GM18909 (cell line): ENCODE data around the gene PHF13.
"Not testable (repeated sequence)": the region's sequence is repeated elsewhere in the genome, so short reads cannot be mapped to it uniquely, and the experiment has no call there.

Experiments
- ATAC-seq: cut with Tn5 transposase; IDR thresholded peaks from one replicate; pipeline ENCODE4 v1.9.1; 2021; ENCODE audit warnings: mild to moderate bottlenecking; ENCODE audit not compliant: unreplicated experiment, poor library complexity

The PHF13 gene

DNA sequence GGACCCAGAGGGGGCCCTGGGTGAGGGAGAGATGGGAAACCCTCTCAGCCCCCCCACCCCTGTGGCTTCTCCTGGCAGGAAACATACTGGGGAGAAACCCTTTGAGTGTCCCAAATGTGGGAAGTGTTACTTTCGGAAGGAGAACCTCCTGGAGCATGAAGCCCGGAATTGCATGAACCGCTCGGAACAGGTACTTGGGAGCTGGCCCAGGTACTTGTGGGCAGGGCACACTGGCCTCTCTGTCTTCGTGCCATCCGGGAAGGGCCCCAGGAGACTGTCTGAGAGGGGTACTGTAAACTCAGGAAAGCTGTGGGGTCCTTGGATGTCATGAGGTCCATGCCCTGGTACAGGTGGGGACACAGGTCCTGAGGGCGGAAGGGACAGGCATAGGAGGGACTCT is 27.7 kb upstream of the PHF13 start:
- no peak for ATAC-seq

DNA sequence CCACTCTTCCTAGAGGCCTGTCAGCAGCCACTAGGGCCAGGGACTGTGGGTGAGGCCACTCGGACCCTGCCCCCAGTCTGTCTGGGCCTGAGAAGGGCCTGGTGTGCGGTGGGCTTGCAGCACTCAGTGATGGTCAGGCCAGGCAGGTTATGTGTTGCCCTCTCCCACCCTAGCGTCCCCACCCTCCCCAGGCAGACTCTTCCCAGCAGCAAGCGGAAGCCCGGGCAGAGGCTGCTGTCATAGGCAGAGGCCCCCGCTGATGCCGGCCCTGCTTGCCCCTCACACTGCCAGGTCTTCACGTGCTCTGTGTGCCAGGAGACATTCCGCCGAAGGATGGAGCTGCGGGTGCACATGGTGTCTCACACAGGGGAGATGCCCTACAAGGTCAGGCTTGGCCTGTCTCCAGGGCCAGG is 27.1 kb upstream of the PHF13 start:
- ATAC-seq, result no peak

DNA sequence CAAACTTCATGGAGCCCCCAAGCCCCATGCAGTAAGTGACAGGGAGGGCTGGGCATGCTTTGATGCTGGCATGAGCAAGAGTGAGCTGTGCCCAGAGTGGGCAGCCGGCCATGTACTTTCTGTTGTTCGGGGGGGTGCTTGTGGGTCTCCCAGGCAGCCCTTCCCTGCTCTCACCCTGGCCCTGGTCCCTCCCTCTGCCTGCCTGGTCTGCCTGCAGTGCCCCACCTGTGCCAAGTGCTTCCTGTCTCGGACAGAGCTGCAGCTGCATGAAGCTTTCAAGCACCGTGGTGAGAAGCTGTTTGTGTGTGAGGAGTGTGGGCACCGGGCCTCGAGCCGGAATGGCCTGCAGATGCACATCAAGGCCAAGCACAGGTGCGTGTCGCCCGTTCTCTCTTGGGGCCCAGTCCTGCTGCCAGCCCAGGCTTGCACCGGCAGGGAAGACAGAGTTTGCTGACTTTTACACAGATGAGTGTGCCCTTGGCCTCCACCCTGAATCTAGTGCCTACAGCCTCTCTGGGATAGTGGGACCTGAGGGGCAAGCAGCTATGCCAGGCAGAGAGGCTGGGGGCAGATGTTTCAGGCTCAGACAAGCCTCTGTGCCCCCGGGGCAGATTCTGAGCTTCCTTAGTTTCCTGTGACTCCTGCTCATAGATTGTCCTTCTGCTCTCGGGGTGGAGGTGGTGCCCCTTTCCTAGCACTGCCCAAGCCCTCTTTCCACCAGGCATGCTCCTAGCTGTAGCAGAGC is 26.1 kb upstream of the PHF13 start:
- no peak for ATAC-seq

DNA sequence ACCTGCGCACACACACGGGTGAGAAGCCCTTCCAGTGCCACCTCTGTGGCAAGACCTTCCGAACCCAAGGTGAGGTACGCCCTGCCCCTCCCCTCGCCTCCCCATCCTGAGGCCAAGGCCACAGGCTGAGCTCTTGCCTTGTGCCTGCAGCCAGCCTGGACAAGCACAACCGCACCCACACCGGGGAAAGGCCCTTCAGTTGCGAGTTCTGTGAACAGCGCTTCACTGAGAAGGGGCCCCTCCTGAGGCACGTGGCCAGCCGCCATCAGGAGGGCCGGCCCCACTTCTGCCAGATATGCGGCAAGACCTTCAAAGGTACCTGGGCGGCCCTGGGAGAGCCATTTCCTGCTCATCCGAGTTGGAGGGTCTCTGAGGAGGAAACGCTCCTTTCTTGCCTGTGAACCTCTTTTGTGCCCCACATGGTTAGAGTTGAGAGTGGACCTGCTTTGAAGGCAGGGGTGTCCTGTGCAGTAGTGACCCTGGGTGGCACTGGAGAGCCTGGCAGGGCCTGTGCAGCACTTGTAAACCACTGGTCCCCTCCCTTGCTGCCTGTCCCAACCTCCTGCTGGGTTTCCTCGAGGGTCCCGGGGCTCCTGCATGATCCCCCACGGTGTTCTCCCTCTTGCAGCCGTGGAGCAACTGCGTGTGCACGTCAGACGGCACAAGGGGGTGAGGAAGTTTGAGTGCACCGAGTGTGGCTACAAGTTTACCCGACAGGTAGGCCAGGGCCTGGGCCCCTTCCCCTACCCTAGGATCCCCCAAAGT is 25.2 kb upstream of the PHF13 start:
- ATAC-seq, result no peak

DNA sequence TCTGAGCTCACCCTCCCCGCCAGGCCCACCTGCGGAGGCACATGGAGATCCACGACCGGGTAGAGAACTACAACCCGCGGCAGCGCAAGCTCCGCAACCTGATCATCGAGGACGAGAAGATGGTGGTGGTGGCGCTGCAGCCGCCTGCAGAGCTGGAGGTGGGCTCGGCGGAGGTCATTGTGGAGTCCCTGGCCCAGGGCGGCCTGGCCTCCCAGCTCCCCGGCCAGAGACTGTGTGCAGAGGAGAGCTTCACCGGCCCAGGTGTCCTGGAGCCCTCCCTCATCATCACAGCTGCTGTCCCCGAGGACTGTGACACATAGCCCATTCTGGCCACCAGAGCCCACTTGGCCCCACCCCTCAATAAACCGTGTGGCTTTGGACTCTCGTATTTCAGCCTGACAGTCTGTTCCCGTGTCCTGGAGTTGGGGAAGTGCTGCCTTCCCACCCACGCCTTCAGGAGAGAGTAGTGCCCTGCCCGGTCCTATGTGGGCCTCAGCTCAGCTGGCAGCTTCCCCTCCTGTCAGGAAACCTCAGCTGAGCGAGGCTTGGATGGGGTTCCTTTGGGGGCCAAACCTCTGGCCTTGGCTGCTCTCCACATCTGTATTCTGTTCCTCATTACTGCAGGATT is 24.5 kb upstream of the PHF13 start:
- no peak for ATAC-seq

DNA sequence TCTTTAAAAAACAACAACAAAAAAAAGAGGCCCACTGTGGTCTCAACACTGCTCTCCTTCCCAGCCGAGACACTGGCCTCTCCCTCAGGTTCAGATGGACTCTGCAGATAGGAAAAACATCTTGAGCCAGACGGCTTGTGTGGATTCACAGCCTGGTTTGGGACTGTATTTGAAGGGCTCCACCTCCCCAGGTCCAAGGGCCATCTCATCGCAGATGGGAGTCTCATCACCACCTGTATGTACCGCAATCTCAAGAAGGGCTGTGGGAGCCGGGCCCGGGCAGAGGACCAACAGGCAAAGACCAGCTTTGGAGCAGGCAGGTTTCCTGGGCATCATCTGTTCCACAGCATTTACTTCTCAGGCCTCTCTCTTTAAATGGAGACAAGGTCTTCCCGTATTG is 23.5 kb upstream of the PHF13 start:
- no peak for ATAC-seq

DNA sequence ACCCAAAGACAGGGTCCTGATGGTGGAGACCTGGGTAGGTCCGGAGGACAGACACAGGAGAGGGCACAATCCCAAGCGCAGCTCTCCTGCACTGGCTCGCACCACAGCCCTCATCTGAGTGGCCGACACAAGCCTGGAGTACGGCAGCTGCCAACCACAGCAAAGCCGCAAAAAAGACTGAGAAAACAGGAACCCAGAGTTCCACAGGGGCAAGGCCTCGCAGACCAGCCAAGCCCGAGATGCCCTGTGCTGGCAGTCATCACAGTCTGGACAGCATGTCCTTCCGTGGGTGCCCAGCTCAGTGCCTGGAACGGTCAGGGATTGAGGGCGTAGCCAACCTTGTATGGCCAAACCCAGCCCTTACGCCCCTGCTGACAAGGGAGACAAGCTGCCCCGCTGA is 22.3 kb upstream of the PHF13 start:
- ATAC-seq, result no peak

DNA sequence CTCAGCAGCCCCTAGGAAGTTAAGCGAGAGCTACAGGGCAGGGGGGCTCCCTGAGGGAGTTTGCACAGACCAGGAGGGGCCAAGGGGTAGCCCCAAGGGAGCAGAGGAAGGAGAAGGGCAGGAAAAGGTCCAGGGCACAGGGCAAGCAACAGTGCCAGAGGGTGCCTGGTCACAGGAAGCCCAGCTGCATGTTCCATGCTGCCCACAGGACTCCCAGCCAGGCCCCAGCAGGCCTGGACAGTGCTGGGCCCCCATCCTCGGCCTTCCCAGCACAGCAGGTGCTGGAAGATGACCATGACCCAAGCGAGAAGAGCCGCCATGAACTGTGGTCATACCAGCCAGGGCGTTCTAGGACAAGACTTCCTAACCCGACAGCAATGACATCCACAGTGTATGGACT is 21.9 kb upstream of the PHF13 start:
- no peak for ATAC-seq

DNA sequence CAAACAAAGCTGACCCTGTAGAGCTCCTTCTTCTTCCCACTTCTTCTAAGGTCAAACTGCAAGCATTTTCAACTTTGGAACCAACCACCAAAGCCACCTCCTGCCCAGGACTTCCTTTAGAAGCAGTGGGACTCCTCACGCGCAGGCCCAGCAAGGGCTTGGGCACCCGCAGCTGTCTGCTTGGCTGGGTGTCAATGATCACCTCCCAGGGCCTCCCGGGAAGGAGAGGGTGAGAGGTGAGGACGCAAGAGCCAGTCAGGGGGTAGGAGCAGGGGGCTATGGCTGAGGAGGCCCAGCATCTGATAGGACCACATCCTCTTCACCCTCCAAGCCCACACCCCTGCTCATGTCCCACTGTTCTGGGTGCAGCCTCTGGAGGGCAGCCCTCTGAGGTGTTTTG is 21.1 kb upstream of the PHF13 start:
- no peak for ATAC-seq

DNA sequence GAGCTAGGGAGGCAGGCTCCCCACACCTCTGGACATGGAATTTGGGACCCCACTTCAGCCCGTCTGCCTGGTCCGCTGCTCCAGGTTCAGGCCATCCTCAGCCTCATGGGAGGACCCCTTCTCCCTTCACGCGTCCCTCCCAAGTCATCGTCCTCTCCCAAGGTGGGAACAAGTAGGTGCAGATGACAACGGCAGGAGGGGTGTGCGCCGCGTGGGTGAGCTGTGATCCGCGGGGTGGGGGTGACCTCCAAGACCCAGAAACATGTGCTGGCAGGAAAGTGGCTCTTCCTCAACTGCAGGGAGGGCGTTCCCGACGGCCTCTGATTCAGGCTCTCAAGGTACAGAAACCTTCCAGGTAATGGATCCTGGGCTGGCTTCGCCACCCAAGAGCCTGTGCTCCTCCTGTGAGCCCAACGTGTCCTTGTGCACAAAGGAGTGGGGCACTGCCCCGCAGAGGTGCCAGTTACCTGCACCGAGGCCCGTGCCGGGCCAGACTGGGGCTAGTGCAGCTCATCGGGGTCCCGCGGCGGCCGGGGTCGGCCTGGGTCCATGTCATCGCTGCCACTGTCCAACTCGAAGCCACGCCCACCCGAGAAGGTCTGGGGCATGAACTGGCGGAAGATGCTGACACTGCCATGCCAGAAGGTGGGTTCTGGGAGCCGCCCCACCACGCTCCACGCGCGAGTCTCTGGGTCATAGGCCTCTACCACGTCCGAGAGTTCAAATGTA is 20.5 kb upstream of the PHF13 start:
- no peak for ATAC-seq

DNA sequence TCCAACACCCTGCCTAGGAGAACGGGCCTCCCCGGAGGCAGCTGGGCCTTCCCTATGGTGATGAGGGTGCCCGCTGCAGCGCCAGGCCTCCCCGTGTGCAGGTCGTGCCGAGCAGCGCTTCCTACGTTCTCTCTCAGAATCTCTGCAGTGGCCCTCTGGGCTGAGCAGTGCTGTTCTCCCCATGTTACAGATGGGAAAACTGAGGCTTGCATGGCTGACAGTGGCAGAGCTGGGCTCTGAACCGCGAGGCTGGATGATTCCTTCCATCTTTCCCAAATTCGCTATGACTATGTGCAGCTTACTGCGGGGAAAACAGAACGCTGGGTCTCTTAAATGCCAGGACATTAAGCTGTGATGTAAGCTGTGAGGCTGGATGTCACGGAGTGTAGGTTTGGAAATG is 19.7 kb upstream of the PHF13 start:
- no peak for ATAC-seq

DNA sequence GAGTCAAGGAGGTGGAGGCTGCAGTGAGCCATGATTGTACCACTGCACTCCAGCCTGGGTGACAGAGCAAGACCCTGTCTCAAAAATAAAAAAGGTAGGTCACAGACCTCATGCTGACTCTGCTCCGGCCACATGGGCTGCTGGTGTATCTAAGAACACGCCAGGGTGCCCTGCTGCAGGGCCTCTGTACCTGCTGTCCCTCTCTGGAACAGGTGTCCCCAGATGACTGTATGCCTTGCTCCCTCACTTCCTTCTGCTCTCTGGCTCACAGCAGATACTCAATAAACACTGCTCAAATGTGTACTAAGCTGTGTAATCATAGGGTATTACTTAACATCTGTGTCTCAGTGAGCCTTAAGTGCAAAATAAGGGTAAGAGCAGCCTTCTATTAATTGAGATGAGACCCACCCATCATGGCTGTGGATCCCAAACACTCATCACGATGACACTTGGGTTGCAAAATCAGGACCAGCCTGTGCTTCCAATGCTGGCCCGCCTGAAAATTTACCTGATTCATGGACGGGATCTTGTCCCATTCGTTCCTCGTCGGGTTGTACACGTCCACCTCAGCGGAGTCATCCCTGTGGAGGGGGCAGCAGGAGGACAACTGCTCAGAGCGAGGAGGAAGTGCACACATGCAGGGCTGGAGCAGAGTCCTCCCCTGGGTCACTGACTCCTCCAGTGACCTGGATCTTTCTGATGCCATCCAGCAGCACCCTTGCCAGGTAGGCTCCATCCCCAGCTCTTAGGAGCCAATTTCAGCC is 18.4 kb upstream of the PHF13 start:
- ATAC-seq, result no peak

DNA sequence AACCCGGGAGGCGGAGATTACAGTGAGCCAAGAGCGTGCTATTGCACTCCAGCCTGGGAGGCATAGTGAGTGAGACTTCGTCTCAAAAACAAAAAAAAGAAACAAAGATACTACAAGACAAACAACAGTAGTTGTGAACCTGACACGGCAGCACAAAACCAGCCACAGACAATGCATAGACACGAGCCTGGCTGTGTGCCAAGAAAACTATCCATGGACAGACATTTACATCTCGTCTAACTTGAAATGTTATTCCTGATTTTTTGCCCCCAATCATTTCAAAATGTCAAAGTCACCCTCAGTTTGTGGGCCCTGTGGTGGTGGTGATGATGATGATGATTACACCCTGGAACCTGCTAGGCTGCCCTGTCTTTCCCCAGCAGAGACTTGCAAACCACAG is 17.2 kb upstream of the PHF13 start:
- no peak for ATAC-seq

DNA sequence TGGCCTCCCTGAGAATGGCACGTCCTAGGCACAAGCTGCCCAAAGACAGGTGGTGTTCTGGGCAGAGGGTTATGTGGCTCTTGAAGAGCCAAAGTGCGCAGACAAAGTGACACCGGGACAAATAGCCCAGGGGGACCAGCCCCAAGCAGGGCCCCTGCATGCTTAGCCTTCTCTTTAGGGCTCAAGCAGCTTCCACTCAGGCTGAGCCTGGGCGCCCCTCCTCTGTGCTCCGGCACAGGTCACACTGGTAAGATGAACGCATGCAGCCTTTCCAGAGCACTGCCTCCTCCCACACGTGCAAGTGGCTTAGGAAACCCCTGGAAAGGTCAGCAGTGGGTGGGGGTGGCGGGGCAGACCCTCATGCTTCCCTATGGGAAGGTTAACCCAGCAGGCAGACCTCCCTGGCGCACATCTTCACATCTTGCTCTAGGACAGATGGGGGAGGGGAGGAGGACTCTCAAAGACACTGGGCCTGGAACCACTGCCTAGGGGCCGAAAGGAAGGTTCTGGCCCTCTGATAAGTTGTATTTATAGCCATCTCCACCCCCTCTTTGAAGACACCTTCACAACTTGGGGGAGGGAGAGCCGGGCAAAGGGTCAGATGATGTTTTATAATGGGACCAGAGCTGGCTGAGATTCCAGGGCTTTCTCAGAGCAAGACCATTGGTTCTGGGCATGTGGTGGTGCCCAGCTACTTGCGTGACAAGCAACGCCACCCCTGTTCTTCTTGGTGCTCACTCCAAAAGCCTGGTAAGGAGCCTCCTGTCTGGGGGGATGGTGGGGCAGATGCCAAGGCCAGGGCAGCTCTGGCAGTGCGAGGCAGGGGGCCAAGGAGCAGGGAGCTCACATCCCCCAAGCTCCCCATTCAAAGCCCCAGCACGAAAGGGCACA is 16.4 kb upstream of the PHF13 start:
- ATAC-seq, result no peak

DNA sequence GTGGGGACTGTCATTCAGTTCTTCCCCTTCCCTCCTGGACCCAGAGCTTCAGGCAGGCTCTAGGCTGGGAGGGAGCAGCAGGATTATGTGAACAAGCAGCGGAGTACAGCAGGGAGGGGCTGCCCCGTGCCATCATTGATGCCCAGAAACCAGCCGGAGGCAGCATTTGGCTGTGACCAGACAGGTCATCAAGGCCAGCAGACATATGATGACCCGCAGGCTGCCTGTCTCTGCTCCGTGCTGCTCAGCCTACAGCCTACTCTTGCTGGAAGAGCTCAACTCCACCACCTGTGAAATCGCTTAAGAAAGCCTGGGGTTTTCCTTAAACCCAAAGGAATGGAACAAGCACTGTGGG is 15.8 kb upstream of the PHF13 start:
- ATAC-seq, result no peak

DNA sequence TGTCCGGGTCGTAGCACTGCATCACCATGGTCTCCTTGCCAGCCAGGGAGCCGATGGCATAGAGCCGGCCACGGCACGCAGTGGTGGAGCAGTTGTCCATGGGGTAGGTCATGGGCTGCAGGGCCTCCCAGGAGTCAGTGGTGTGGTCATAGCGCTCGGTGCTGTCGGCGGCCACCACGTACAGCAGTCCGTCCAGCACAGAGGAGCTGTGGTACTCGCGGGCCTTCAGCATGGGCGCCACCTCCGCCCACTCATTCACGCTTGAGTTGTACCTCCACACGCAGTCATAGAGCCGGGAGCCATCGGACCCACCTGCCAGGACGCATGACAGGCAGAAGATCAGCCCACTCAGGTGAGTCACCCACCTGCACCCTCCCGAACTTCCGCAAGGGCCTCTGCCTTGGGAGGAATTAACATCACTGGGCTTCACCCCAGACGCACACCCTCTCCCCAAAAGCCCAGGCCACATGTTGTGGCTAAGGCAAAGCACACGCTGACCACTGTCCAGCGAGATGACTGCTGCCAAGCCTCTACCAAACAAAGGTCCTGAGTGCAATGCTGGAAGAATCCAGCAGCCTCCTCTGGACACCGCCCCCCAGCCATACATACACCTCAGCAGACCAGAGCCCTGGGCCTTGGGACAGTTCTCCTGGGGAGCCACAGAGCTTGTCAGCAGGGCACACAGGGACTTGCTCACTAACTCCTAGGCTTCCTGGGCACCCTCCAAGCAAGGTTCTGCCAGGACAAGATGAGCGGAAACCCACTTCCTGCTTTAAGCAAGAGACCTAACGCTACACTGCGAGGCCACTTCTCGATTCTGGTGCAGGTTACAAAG is 14.2 kb upstream of the PHF13 start:
- ATAC-seq, result no peak

DNA sequence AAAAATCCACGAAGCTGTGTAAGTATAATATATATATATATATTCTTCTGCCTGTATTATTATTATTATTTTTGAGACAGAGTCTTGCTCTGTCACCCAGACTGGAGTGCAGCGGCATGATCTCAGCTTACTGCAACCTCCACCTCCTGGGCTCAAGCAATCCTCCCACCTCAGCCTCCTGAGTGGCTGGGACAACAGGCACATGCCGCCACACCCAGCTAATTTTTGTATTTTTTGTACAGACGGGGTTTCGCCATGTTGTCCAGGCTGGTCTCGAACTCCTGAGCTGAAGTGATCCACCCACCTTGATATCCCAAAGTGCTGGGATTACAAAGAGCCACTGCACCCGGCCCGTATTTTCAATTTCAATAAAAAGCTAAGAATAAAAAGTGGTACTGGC is 13.5 kb upstream of the PHF13 start:
- not testable (repeated sequence) for ATAC-seq

DNA sequence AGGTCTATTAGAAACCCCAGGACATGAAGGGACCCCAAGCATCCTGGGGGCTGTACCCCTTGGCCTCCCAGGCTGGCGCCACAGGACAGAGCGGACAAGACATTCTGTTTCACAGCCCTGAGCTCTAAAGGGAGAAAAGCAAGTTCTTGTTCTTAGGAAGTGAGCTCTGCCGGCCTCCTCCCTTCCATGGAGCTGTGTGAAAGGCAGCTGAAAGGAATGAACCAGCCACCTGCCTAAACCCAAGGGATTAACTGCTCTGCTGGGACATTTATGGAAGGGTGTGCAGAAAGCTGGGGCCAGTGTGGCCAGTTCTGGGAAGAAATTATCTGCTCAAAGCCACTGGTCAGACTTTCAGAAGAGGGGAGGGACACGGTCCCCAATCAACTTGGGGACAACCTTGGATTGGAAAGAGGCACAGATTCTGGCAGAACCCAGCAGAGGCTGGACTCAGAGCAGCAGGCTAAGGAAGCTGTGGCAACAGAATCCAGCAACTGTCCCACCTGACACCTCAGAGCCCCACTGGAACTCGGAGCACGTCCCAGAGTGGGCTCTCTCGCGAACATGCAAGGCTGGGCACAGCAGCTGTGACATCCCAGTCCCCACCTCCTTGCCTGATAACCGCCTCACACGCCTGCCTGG is 13.0 kb upstream of the PHF13 start:
- no peak for ATAC-seq
